ENCODE results near the gene PLVAP.

DNA sequence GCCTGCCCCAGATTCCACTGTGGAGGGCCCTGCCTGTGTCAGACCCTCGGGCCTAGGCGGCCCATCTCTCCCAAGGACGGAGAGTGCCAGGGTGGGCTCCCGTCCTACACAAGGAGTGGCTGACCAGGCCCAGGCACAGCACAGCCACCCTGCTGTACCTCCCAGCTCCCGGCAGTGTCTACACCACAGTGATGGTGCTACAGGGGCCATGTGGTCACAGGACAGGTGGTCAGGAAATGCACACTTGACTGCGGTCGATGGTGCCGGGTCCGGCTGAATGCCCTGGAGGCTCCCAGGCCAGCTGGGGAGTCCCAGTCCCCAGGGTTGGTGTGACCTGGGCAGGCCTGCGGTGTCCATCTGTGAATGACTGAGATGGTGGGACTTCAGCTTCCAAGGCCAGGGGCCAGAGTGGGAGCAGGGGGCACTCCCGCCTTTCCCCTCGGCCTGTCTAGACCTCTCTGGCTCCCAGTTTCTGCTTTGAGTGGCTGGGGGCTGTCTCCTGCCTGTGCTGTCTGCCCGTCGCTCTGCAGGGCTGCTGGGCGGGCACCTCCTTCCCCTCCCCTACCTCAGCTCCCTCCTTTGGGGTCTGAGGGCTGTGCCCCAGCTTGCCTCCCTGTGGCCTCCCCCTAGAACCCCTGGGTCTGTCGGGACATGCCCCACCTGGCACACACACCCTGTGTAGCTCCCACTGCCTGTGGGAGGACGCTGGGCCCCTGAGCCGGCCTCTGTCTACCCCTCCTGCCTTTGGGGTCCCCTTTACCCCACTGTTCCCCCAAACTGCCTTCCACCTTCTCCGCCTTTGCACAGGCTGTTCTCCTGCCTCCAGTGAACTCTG, 55.3 kb downstream of the PLVAP start:
- TF ChIP-seq, protein P1, sequence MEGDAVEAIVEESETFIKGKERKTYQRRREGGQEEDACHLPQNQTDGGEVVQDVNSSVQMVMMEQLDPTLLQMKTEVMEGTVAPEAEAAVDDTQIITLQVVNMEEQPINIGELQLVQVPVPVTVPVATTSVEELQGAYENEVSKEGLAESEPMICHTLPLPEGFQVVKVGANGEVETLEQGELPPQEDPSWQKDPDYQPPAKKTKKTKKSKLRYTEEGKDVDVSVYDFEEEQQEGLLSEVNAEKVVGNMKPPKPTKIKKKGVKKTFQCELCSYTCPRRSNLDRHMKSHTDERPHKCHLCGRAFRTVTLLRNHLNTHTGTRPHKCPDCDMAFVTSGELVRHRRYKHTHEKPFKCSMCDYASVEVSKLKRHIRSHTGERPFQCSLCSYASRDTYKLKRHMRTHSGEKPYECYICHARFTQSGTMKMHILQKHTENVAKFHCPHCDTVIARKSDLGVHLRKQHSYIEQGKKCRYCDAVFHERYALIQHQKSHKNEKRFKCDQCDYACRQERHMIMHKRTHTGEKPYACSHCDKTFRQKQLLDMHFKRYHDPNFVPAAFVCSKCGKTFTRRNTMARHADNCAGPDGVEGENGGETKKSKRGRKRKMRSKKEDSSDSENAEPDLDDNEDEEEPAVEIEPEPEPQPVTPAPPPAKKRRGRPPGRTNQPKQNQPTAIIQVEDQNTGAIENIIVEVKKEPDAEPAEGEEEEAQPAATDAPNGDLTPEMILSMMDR (IDR thresholded peaks at IDR 0.05), result no peak
- no peak for TF ChIP-seq POLR2A (IDR thresholded peaks at IDR 0.05)

Measured in vagina (tissue), 2 donors.